ENCODE measurements around the gene UPF3A. TPM values are rescaled to one million over a fixed set of nuclear protein-coding genes. Genes with fewer than 3 reads are reported as not detected.

The UPF3A gene
- total and polyA plus RNA-seq, 9 of the 15 experiments (the other 6 are each of a cell fraction or from before 2014, with no cell fraction given) = 15.6 to 76.5 (median 40.9) TPM

GRCh38 chr13:114237415-114238112, 43.8 kb upstream of the UPF3A start (continued):
- no peak for TF ChIP-seq ZNF133 (CRISPR knock-in tag; IDR thresholded peaks at IDR 0.05)
- TF ChIP-seq SRSF9 (IDR thresholded peaks at IDR 0.05; ENCODE audit: borderline replicate concordance, low read depth, low read length) = no peak
- no peak for TF ChIP-seq ZNF431 (CRISPR knock-in tag; IDR thresholded peaks at IDR 0.05)
- TF ChIP-seq CREBBP (IDR thresholded peaks at IDR 0.05; ENCODE audit: low read depth, low read length) = no peak
- no peak for TF ChIP-seq EGR1 (conservative IDR thresholded peaks at IDR 0.05)
- no peak for TF ChIP-seq ZNF217 (CRISPR knock-in tag; IDR thresholded peaks at IDR 0.05)
- TF ChIP-seq HLTF (IDR thresholded peaks at IDR 0.05) = no peak
- no peak for TF ChIP-seq ZFP1 (CRISPR knock-in tag; IDR thresholded peaks at IDR 0.05)
- no peak for TF ChIP-seq ARNT (IDR thresholded peaks at IDR 0.05)
- no peak for TF ChIP-seq ZNF324 (CRISPR knock-in tag; IDR thresholded peaks at IDR 0.05)
- peak; percentile 78 for TF ChIP-seq DPF2 (IDR thresholded peaks at IDR 0.05)
- TF ChIP-seq SIX5 (IDR thresholded peaks at IDR 0.05; ENCODE audit: borderline replicate concordance in 1 of 2, insufficient read depth in 1 of 2, low read depth in 1 of 2, low read length in 2 of 2) = no peak
- TF ChIP-seq REST (IDR thresholded peaks at IDR 0.05; ENCODE audit: borderline replicate concordance) = 0 out of 2 replicates have a peak, but pooled peaks have one; percentile 21
- TF ChIP-seq REST (CRISPR knock-in tag; IDR thresholded peaks at IDR 0.05; ENCODE audit: low read depth) = no peak
- no peak for TF ChIP-seq ZBTB2 (IDR thresholded peaks at IDR 0.05)
- TF ChIP-seq AFF1 (IDR thresholded peaks at IDR 0.05; ENCODE audit: low read depth in 1 of 2, partially characterized antibody in 2 of 2) = peak in 1 of 2 experiments; percentile 50

All from K562 (cell line).